Fibroblast of lung (primary cell): ENCODE results near the gene VAC14. TPM values are rescaled to one million over a fixed set of nuclear protein-coding genes. Genes with fewer than 3 reads are reported as not detected.
A peak's percentile ranks its signal among the peaks of the same experiment; 100 is the strongest.

Experiments
- DNase-seq, 2 donors: peaks; one replicate each; pipeline versions ENCODE4 v3.0.0 to v3.0.0-alpha.2; 2010; ENCODE audit warnings: low read depth in 2 of 2
- H2AFZ ChIP-seq: 2 replicates; pipeline ENCODE4 v1.5.1; 2012; ENCODE audit warnings: low read length, control low read depth, inconsistent platforms
- H3K27ac ChIP-seq: 2 replicates; pipeline ENCODE4 v1.5.1; 2011; ENCODE audit warnings: low read length, control low read depth; ENCODE audit not compliant: insufficient read depth
- H3K27me3 ChIP-seq: 2 replicates; pipeline ENCODE4 v1.5.1; 2011; ENCODE audit warnings: mild to moderate bottlenecking, low read length; ENCODE audit not compliant: control insufficient read depth, insufficient read depth
- H3K36me3 ChIP-seq: 2 replicates; pipeline ENCODE4 v1.5.1; 2011; ENCODE audit warnings: low read length; ENCODE audit not compliant: control insufficient read depth, insufficient read depth
- H3K4me1 ChIP-seq: 2 replicates; pipeline ENCODE4 v1.5.1; 2011; ENCODE audit warnings: low read length; ENCODE audit not compliant: control insufficient read depth, insufficient read depth; ENCODE audit errors: extremely low read depth
- H3K4me2 ChIP-seq: 2 replicates; pipeline ENCODE4 v1.5.1; 2011; ENCODE audit warnings: low read length, control low read depth; ENCODE audit not compliant: insufficient read depth; ENCODE audit errors: extremely low read depth
- H3K4me3 ChIP-seq, 4 experiments: fragments of 200-600 bp in 1 of 4; sonication (generic) in 1 of 4; replicated peaks in 1 of 4; 2 replicates each; pipeline ENCODE4 v1.5.1; 2011 to 2016; ENCODE audit warnings: low read length in 4 of 4, low read depth in 3 of 4, mild to moderate bottlenecking in 3 of 4, control low read depth in 2 of 4, inconsistent platforms in 1 of 4, mixed read lengths in 1 of 4; ENCODE audit not compliant: insufficient read depth in 1 of 4; ENCODE audit errors: control extremely low read depth in 1 of 4
- H3K79me2 ChIP-seq: 2 replicates; pipeline ENCODE4 v1.5.1; 2012; ENCODE audit warnings: mild to moderate bottlenecking, low read length, inconsistent platforms; ENCODE audit not compliant: control insufficient read depth, insufficient read depth
- H3K9ac ChIP-seq: 2 replicates; pipeline ENCODE4 v1.5.1; 2011; ENCODE audit warnings: mild to moderate bottlenecking, low read length, control low read depth; ENCODE audit not compliant: insufficient read depth
- H3K9me3 ChIP-seq: 2 replicates; pipeline ENCODE4 v1.5.1; 2012; ENCODE audit warnings: low read depth, low read length; ENCODE audit not compliant: control insufficient read depth, insufficient read depth
- H4K20me1 ChIP-seq: 2 replicates; pipeline ENCODE4 v1.5.1; 2011; ENCODE audit warnings: low read length; ENCODE audit not compliant: control insufficient read depth, insufficient read depth; ENCODE audit errors: extremely low read depth
- EZH2 ChIP-seq: IDR thresholded peaks from 2 replicates; pipeline ENCODE4 v1.5.1; 2012; ENCODE audit warnings: low read length, control low read depth, mild to moderate bottlenecking; ENCODE audit errors: missing control alignments
- polyA plus RNA-seq, 2 donors: library from polyadenylated mRNA; depleted of rRNA in 1 of 2; stranded (reverse) in 1 of 2; unstranded in 1 of 2; fragments of >200 nt; gene quantifications; 2 replicates each; pipeline ENCODE4 v1.2.1, GENCODE V29; 2011 to 2012; ENCODE audit warnings: missing spikeins in 1 of 2
- total RNA-seq: library from RNA; depleted of rRNA; stranded (reverse); fragments of >200 nt; gene quantifications from 2 replicates; pipeline ENCODE4 v1.2.1, GENCODE V29; 2014
- TF ChIP-seq, protein P1 (sequence below), 2 donors: IDR thresholded peaks in 1 of 2; conservative IDR thresholded peaks in 1 of 2; 1 replicate in 1 of 2; 2 replicates in 1 of 2; pipeline ENCODE4 v1.5.1; 2011 to 2012; ENCODE audit warnings: low read length in 2 of 2, control low read depth in 1 of 2, inconsistent platforms in 1 of 2, low read depth in 1 of 2, mild to moderate bottlenecking in 1 of 2

The VAC14 gene
- total and polyA plus RNA-seq, 2 donors (not counting 1 experiment from before 2014, with no cell fraction given), result 25.0 to 29.2 TPM

DNA sequence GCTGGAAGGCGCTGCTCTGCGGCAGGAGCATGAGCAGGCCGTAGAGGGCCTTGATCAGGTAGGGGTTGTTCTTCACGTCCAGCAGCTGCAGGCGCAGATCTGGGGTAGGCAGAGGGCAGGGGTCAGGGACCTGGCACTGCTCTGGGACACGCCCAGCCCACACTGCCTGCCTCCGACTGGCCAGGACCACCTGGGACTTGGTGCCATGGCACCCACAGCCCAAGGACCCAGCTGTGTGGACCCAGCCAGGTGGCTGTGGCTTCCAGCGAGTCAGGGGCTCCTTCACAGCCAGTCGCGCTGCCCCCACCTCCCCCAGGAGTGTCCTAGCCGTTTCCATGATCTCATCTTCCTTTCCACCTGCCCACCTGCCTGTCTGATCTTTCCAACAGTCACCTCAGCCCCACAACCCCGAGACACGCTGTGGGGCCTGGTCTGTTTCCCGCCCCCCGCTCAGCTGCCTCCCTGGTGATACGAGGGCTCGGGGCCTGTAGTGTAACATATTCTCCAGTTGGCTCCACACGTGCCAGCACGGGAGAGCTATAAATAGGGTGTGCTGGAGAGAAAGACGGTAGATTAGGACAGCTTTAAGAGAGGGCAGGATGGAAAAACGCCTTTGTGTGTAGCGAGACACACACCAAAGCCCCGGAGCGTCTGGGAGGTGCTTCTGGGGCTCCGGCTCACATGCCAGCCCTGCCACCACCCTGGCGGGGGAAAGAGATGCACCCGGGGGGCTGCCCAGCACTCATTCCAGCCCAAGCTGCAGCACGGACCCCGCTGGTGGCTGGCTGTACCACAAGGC lies 107.9 kb downstream of the VAC14 start:
- H3K36me3 ChIP-seq, result no peaks in the 10 kb centered on the region
- no peak for TF ChIP-seq EZH2
- TF ChIP-seq, protein P1, sequence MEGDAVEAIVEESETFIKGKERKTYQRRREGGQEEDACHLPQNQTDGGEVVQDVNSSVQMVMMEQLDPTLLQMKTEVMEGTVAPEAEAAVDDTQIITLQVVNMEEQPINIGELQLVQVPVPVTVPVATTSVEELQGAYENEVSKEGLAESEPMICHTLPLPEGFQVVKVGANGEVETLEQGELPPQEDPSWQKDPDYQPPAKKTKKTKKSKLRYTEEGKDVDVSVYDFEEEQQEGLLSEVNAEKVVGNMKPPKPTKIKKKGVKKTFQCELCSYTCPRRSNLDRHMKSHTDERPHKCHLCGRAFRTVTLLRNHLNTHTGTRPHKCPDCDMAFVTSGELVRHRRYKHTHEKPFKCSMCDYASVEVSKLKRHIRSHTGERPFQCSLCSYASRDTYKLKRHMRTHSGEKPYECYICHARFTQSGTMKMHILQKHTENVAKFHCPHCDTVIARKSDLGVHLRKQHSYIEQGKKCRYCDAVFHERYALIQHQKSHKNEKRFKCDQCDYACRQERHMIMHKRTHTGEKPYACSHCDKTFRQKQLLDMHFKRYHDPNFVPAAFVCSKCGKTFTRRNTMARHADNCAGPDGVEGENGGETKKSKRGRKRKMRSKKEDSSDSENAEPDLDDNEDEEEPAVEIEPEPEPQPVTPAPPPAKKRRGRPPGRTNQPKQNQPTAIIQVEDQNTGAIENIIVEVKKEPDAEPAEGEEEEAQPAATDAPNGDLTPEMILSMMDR (conservative IDR thresholded peaks at IDR 0.05 in 1 of 2, IDR thresholded peaks at IDR 0.05 in 1 of 2; ENCODE audit: low read depth in 1 of 2, low read length in 2 of 2), result no peak
- DNase-seq, result peak in 1 of 2 donors; percentile 67
- H3K27ac ChIP-seq, result peak overlapping the region; percentile 98
- H3K9ac ChIP-seq, result peak overlapping the region; percentile 85
- no peaks in the 10 kb centered on the region for H4K20me1 ChIP-seq
- no peaks in the 10 kb centered on the region for H3K79me2 ChIP-seq
- peaks cover 60% of the 10 kb centered on the region for H3K4me1 ChIP-seq
- no peaks in the 10 kb centered on the region for H3K27me3 ChIP-seq
- no peak overlapping the region for H3K4me2 ChIP-seq
- no peak overlapping the region for H2AFZ ChIP-seq
- no peaks in the 10 kb centered on the region for H3K9me3 ChIP-seq
- no peak overlapping the region for H3K4me3 ChIP-seq

DNA sequence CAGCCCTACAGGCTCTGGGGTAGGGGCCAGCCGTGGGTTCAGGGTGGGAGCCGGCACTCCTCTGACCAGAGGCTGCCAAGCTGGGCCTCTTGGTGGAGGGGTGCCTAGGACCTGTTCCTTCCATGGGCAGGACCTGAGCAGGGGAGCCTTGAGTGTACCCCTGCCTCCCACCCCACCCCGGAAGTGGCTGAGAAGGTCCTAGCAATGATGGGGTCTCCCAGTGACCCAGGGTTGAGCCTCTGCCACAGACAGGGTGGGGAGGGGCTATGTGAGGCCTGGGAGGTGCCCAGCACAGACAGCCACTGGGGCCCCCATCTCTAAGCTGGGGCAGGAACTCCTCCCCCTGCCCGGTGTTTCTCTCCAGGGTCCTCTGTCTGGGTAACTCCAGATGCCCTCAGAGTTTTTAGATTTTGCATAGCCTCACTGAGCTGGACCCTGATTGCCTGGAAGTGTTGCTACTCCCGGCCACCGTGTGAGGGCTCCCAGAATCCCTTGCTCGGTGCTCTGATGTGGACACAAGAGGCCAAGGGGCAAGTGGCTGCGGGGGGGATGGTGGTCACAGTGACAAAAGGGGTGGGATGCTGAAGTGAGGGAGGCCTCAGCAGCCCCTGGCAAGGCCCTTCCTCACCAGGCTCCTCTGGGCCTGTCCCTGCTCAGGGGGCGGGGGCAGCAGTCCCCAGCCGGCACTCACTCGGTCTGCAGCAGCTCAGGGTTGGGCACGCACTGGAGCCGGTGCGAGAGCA lies 108.7 kb downstream of the VAC14 start:
- Histone ChIP-seq H3K36me3 (no peaks in the 10 kb centered on the region), H3K79me2 (no peaks in the 10 kb centered on the region), H2AFZ (no peak overlapping the region), H3K9me3 (no peaks in the 10 kb centered on the region), H4K20me1 (no peaks in the 10 kb centered on the region), H3K4me1 (peaks cover 68% of the 10 kb centered on the region), H3K4me3 (no peak overlapping the region), H3K9ac (peak overlapping the region; percentile 85), H3K27ac (peak overlapping the region; percentile 98), H3K27me3 (no peaks in the 10 kb centered on the region), H3K4me2 (no peak overlapping the region)
- TF ChIP-seq EZH2, result no peak
- TF ChIP-seq, protein P1 (conservative IDR thresholded peaks at IDR 0.05 in 1 of 2, IDR thresholded peaks at IDR 0.05 in 1 of 2; ENCODE audit: low read depth in 1 of 2, low read length in 2 of 2), result no peak
- peak in 1 of 2 donors; percentile 81 for DNase-seq
